Common myeloid progenitor, CD34-positive (primary cell): Measurements from ENCODE around the gene MIF.
"Not testable (repeated sequence)": the region's sequence is repeated elsewhere in the genome, so short reads cannot be mapped to it uniquely, and the experiment has no call there.

ENCODE experiments used
- CTCF ChIA-PET: fragments of 350-600 bp; sonication (Branson Sonifier 250); formaldehyde crosslinking; loops from one replicate; lab custom pipeline; 2021; ENCODE audit warnings: antibody characterized with exemption; lab: Charles Lee
- POLR2A ChIA-PET: fragments of 350-600 bp; sonication (Branson Sonifier 250); formaldehyde crosslinking; loops from one replicate; lab custom pipeline; 2021; ENCODE audit warnings: antibody characterized with exemption; lab: Charles Lee
- DNase-seq, 3 donors: peaks; one replicate each; pipeline versions ENCODE4 v3.0.0 to v3.0.0-alpha.2; 2013
- H3K27ac ChIP-seq, 2 experiments: 1 replicate in 1 of 2; 2 replicates in 1 of 2; pipeline ENCODE4 v1.7.0; 2013; ENCODE audit warnings: inconsistent platforms in 2 of 2, low read length in 2 of 2, mild to moderate bottlenecking in 2 of 2, low read depth in 1 of 2, moderate library complexity in 1 of 2; ENCODE audit not compliant: severe bottlenecking in 2 of 2, insufficient read depth in 1 of 2, poor library complexity in 1 of 2
- H3K27me3 ChIP-seq, 5 experiments: replicated peaks in 2 of 5; 1 replicate in 3 of 5; 2 replicates in 2 of 5; pipeline versions ENCODE4 v1.6.1 to v1.7.0; 2013; ENCODE audit warnings: low read length in 4 of 5, mild to moderate bottlenecking in 2 of 5, moderate library complexity in 2 of 5, inconsistent platforms in 1 of 5; ENCODE audit not compliant: insufficient read depth in 5 of 5, control insufficient read depth in 4 of 5
- H3K36me3 ChIP-seq, 4 experiments: 1 replicate in 2 of 4; 2 replicates in 2 of 4; pipeline versions ENCODE4 v1.6.1 to v1.7.0; 2013; ENCODE audit warnings: low read length in 3 of 4, control low read depth in 1 of 4, mild to moderate bottlenecking in 1 of 4; ENCODE audit not compliant: control insufficient read depth in 4 of 4, insufficient read depth in 4 of 4
- H3K4me1 ChIP-seq, 4 experiments: 1 replicate in 3 of 4; 2 replicates in 1 of 4; pipeline versions ENCODE4 v1.6.1 to v1.7.1; 2013; ENCODE audit warnings: low read length in 3 of 4, mild to moderate bottlenecking in 3 of 4, control low read depth in 1 of 4, inconsistent platforms in 1 of 4, moderate library complexity in 1 of 4; ENCODE audit not compliant: control insufficient read depth in 4 of 4, insufficient read depth in 4 of 4; ENCODE audit errors: control extremely low read depth in 1 of 4
- H3K4me3 ChIP-seq, 7 experiments: 1 replicate in 4 of 7; 2 replicates in 3 of 7; pipeline versions ENCODE4 v1.5.1 to v1.7.0; 2013; ENCODE audit warnings: mild to moderate bottlenecking in 7 of 7, low read length in 6 of 7, moderate library complexity in 6 of 7, inconsistent platforms in 2 of 7, low read depth in 2 of 7, control low read depth in 1 of 7; ENCODE audit not compliant: insufficient read depth in 4 of 7, control insufficient read depth in 1 of 7; ENCODE audit errors: extremely low read depth in 1 of 7
- H3K9me3 ChIP-seq, 5 experiments: 1 replicate in 4 of 5; 2 replicates in 1 of 5; pipeline versions ENCODE4 v1.6.1 to v1.7.1; 2013; ENCODE audit warnings: low read length in 4 of 5, mild to moderate bottlenecking in 2 of 5, inconsistent platforms in 1 of 5, low read depth in 1 of 5, moderate library complexity in 1 of 5; ENCODE audit not compliant: control insufficient read depth in 4 of 5, insufficient read depth in 2 of 5; ENCODE audit errors: control extremely low read depth in 1 of 5
- WGBS: methylation state at CpG from one replicate; pipeline ENCODE4 v1.1.5; 2013; ENCODE audit not compliant: insufficient coverage; 5-methylcytosine and 5-hydroxymethylcytosine counted together

Gene MIF

GRCh38 chr22:23858484-23858815, 35.7 kb upstream of the MIF start:
- Histone ChIP-seq H3K9me3 (no peaks in the 10 kb centered on the region), H3K36me3 (no peaks in the 10 kb centered on the region), H3K27me3 (no peaks in the 10 kb centered on the region), H3K4me1 (peaks cover 8 to 26% (median 24%) of the 10 kb centered on the region in 4 experiments), H3K4me3 (peak overlapping the region; percentile 60 to 97 (median 81)), H3K27ac (no peak overlapping the region)
- POLR2A ChIA-PET, result interaction anchor here (0.8 kb wide), 1 partner anchor 162 kb away, joined by 3 read pairs; no protein-coding TSS in a partner anchor
- CTCF ChIA-PET, result interaction anchor here (0.7 to 4.2 kb wide), 8 partner anchors 8 to 93 kb away, joined by 3 to 22 read pairs (median 4); partner anchors contain the start of gene MIF
- 0% methylated on average over 1 of the region's 7 CpGs for WGBS
- DNase-seq, result no peak

GRCh38 chr22:23859201-23859600, 35.0 kb upstream of the MIF start:
- Histone ChIP-seq H3K27ac (no peak overlapping the region), H3K4me3 (no peak overlapping the region), H3K27me3 (no peaks in the 10 kb centered on the region), H3K9me3 (no peaks in the 10 kb centered on the region), H3K4me1 (peaks cover 8 to 26% (median 24%) of the 10 kb centered on the region in 4 experiments), H3K36me3 (no peaks in the 10 kb centered on the region)
- POLR2A ChIA-PET, result no interaction called here
- peak in 1 of 3 donors; percentile 24 for DNase-seq
- CTCF ChIA-PET, result interaction anchor here (0.7 to 4.2 kb wide), 8 partner anchors 7 to 94 kb away, joined by 3 to 22 read pairs (median 4); partner anchors contain the start of gene MIF
- 83% methylated on average over 4 of the region's 4 CpGs for WGBS

GRCh38 chr22:23860187-23860586, 34.0 kb upstream of the MIF start:
- WGBS, result 94% methylated on average over 8 of the region's 8 CpGs
- H3K4me1 ChIP-seq, result peaks cover 8 to 26% (median 24%) of the 10 kb centered on the region in 4 experiments
- H3K4me3 ChIP-seq, H3K27me3 ChIP-seq, POLR2A ChIA-PET, H3K9me3 ChIP-seq, H3K27ac ChIP-seq, DNase-seq, H3K36me3 ChIP-seq: not testable (repeated sequence)
- CTCF ChIA-PET, result interaction anchor here (0.9 to 4.2 kb wide), 5 partner anchors 10 to 122 kb away, joined by 3 to 22 read pairs (median 4); partner anchors contain the start of gene MIF

GRCh38 chr22:23862103-23862502, 32.1 kb upstream of the MIF start:
- H3K4me1 ChIP-seq, result peaks cover 8 to 18% (median 16%) of the 10 kb centered on the region in 4 experiments
- POLR2A ChIA-PET, result no interaction called here
- no peaks in the 10 kb centered on the region for H3K9me3 ChIP-seq
- WGBS, result 81% methylated on average over 3 of the region's 3 CpGs
- H3K36me3 ChIP-seq, result no peaks in the 10 kb centered on the region
- no peaks in the 10 kb centered on the region for H3K27me3 ChIP-seq
- DNase-seq, result peak; percentile 67 to 78 (median 78)
- CTCF ChIA-PET, result interaction anchor here (0.8 to 3.8 kb wide), 6 partner anchors 11 to 51 kb away, joined by 3 to 15 read pairs (median 3); partner anchors contain the start of gene MIF
- no peak overlapping the region for H3K4me3 ChIP-seq
- no peak overlapping the region for H3K27ac ChIP-seq

GRCh38 chr22:23864499-23865154, 29.6 kb upstream of the MIF start:
- H3K27me3 ChIP-seq, DNase-seq, H3K27ac ChIP-seq, H3K4me3 ChIP-seq, H3K9me3 ChIP-seq, POLR2A ChIA-PET, H3K4me1 ChIP-seq: not testable (repeated sequence)
- CTCF ChIA-PET, result interaction anchor here (0.6 to 3.8 kb wide), 4 partner anchors 8 to 231 kb away, joined by 4 to 15 read pairs (median 6); no protein-coding TSS in a partner anchor
- WGBS, result 80% methylated on average over 5 of the region's 11 CpGs
- peaks cover 2 to 23% (median 7%) of the 10 kb centered on the region in 4 experiments for H3K36me3 ChIP-seq

GRCh38 chr22:23868580-23868979, 25.6 kb upstream of the MIF start:
- Histone ChIP-seq H3K27ac (no peak overlapping the region), H3K9me3 (no peaks in the 10 kb centered on the region), H3K4me1 (no peaks in the 10 kb centered on the region), H3K36me3 (peaks cover 2 to 30% (median 10%) of the 10 kb centered on the region in 4 experiments), H3K4me3 (no peak overlapping the region), H3K27me3 (no peaks in the 10 kb centered on the region)
- POLR2A ChIA-PET, result no interaction called here
- WGBS, result 100% methylated on average over 4 of the region's 4 CpGs
- no peak for DNase-seq
- CTCF ChIA-PET, result interaction anchor here (1.2 to 1.5 kb wide), 2 partner anchors 10 to 19 kb away, joined by 3 to 6 read pairs; no protein-coding TSS in a partner anchor

GRCh38 chr22:23874871-23875270, 19.3 kb upstream of the MIF start:
- H3K9me3 ChIP-seq, result no peaks in the 10 kb centered on the region
- no peak for DNase-seq
- CTCF ChIA-PET, result no interaction called here
- H3K27me3 ChIP-seq, result no peaks in the 10 kb centered on the region
- POLR2A ChIA-PET, result no interaction called here
- no peaks in the 10 kb centered on the region for H3K4me1 ChIP-seq
- H3K36me3 ChIP-seq, result peaks cover 0 to 21% (median 11%) of the 10 kb centered on the region in 4 experiments
- H3K27ac ChIP-seq, result no peak overlapping the region
- no peak overlapping the region for H3K4me3 ChIP-seq
- WGBS, result 100% methylated on average over 1 of the region's 4 CpGs
